GM06990 (cell line): Measurements from ENCODE around the gene FLNC.

Source experiments
- DNase-seq: peaks from one replicate; pipeline ENCODE4 v3.0.0-alpha.2; 2011; ENCODE audit not compliant: insufficient read length; ENCODE audit errors: extremely low read depth
- H3K27me3 ChIP-seq: replicated peaks from 2 replicates; pipeline ENCODE4 v1.6.0; 2011; ENCODE audit warnings: low read length; ENCODE audit not compliant: control insufficient read depth, insufficient read depth
- H3K36me3 ChIP-seq: 2 replicates; pipeline ENCODE4 v1.5.1; 2011; ENCODE audit warnings: low read length; ENCODE audit not compliant: control insufficient read depth, insufficient read depth
- H3K4me3 ChIP-seq: replicated peaks from 2 replicates; pipeline ENCODE4 v1.5.1; 2011; ENCODE audit warnings: low read depth, mild to moderate bottlenecking, control low read depth, low read length
- CTCF ChIP-seq: IDR thresholded peaks from 2 replicates; pipeline ENCODE4 v1.5.1; 2011; ENCODE audit warnings: low read length, control low read depth, mild to moderate bottlenecking, inconsistent platforms; ENCODE audit not compliant: insufficient read depth, poor library complexity, severe bottlenecking

Gene FLNC

GRCh38 chr7:128894101-128894440, 63.9 kb downstream of the FLNC start:
- Histone ChIP-seq H3K36me3 (no peaks in the 10 kb centered on the region), H3K27me3 (no peaks in the 10 kb centered on the region), H3K4me3 (no peak overlapping the region)
- DNase-seq, result no peak
- no peak for TF ChIP-seq CTCF

- no peaks in the 10 kb centered on the region for H3K36me3 ChIP-seq
- H3K4me3 ChIP-seq, result no peak overlapping the region
- TF ChIP-seq CTCF, result no peak
- H3K27me3 ChIP-seq, result no peaks in the 10 kb centered on the region
- no peak for DNase-seq
These were observed 65.1 kb downstream of the FLNC start for GRCh38 chr7:128895320-128895719.

GRCh38 chr7:128899392-128899791, 69.2 kb downstream of the FLNC start:
- Histone ChIP-seq H3K27me3 (no peaks in the 10 kb centered on the region), H3K4me3 (no peak overlapping the region), H3K36me3 (no peaks in the 10 kb centered on the region)
- no peak for DNase-seq
- TF ChIP-seq CTCF, result no peak

GRCh38 chr7:128900237-128900636, 70.0 kb downstream of the FLNC start:
- Histone ChIP-seq H3K27me3 (no peaks in the 10 kb centered on the region), H3K36me3 (no peaks in the 10 kb centered on the region), H3K4me3 (no peak overlapping the region)
- TF ChIP-seq CTCF, result no peak
- no peak for DNase-seq

- DNase-seq, result no peak
- TF ChIP-seq CTCF, result no peak
- Histone ChIP-seq H3K27me3 (no peaks in the 10 kb centered on the region), H3K4me3 (no peak overlapping the region), H3K36me3 (no peaks in the 10 kb centered on the region)
These were observed 72.8 kb downstream of the FLNC start for GRCh38 chr7:128902761-128903585.
